ENCODE results near the gene COLGALT1.

Gene COLGALT1

DNA sequence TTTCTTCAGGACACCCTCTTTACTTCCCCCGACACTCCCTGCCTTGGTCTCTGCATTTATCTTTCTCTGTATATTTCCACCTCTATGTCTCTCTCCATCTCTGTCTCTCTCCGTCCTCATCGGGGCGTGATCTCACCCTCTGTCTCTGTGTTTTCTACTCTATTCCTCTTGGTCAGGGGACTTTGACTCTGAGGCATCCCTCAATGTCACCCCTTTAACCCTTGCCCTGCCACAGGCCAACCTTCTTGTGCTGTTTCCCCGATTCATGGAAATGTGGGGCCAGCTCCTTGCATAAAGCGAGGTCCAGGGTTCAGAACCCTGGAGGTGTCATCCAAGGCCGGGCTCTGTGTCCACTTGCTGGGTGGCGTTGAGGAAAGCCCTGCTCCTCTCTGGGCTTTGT lies 46.8 kb downstream of the COLGALT1 start:
- DNase-seq: no peak

DNA sequence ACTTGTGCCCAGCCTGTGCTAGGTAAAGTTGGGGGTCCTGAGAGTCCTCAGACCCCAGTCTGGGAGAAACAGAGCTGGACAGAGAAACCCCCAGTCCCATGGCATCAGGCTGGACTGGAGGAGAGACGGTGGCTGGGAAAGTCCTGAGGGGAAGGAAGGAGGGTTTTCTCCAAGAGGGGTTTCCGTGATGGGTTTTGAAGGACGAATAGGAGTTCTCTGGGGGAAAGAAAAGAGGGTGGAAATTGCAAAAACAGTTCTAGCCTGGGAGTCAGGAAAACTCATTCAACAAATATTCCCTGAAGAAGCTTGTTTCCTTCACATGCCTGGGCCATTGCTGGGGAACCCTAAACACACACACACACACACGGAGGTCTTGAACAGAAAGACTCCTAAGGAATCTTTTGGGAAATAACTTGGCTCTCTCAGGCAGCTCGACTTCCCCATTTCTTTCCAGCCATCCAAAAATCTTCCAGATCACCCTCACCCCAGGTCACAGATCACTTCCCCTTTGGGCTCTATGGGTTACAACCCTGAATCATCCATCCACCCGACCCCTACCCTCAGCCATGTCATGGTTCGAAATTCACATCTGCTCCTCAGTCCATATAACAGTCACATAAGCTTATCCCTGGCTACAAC lies 47.5 kb downstream of the COLGALT1 start:
- DNase-seq: no peak

DNA sequence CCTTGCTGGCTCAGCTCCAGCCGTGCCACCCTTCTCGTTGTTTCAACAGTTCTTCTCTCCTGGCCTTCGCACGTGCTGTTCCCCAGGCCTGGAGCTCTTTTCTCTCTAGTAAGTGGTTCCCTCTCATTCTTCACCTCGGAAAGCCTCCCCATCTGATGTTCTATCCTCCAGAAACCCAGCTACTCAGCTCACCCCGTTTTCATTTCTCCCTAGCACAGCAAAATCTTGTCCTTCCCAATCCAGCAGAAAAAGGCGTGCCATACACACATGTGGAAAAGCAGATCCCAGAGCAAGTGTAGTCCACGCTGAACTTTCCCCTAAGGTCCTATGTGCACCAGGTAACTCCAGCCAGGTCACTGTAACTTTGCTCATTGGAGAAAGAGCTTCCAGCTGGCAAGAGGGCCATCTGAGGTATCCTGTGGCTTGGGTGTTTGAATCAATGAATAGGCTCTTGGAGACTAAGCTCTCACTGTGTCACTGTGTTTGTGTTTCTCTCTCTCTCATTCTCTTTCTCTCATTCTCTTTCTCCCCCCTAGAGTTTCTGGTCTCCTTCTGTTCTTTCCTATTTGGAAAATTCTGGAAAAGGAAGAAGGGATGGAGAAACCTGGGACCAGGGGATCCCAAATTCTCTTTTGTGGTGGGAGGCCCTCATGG lies 49.0 kb downstream of the COLGALT1 start:
- peak; percentile 11 for DNase-seq

DNA sequence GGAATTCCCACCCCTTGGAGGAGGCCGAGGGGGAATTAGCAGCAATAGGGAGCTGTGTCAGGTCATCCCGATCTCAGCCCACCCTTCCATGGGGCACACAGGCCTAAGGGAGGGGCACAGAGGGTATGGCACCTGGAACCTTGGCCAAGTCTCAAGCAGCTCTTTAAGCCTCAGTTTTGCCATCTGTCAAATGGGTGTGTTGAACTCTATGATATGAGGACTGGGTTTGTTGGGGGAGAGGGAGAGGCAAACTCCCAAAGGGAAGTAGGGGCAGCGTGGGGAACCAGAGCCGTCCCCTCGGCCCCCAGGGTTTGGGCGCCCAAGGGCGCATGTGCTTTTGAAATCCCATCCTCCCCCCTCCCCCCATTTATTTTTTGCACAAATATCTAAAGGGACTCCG lies 49.7 kb downstream of the COLGALT1 start:
- DNase-seq: no peak

DNA sequence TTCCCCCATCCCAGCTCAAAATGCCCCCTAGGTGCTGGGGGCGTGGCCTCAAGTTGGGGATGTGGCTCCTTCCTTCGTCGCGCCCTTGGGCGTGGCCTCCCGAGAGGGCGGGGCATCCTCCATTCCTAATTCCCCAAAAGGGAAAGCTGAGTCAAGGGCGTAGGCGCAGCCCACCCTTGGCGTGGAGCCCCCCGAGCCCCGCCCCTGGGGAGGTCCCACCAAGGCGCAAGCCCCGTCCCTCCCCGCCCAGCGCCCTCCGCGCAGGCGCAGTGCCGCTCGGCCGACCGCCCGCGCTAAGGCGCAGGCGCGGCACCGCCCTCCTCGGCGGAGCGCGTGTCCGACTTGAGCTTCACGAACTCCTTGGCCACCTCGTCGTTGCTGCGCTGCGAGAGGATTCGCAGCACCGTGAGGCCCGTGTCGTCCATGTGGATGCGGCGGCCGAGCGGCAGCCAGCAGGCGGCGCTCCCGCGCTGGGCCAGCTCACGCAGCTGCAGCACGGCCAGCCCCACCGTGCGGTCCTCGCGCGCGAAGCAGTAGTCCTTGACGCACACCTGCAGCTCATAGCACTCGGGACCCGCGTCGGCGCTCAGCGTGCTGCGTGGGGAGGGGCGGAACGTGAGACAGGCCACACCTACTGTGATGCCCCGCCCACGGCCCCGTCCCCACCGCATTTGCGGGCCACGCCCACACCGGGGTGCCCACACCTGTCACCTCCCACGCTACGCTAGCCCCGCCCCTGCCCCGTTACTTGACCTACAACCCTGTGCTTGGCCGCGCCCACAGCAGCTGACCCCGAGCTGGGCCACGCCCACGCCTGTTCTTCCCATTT lies 50.5 kb downstream of the COLGALT1 start:
- peak; percentile 98 for DNase-seq

DNA sequence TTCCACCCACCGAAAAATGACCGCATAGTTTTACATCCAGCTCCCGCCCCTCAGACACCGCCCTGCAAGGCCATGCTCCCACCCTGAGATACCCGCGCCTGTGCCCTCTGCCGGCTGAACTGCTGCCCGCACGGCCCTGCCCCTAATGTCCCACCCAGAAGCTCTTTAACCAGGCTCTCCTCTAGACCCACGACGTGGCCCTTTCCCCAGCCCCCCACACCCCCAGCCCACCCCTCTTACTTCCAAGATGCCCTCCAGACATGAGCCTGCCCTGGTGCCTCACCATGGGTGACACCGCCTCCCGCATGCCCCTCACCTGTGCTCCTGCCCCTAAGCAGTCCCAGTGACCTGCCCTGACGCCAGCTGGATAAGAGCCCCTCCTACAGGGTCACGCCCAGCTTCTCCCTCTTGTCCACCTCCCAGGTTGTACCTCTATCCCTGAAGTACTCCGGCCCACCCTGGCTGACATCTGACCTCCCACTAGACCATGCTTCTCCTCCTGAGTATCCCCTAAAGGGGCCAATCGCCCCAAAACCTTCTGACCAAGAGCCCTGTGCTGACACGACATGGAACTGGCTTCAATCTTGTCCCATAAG lies 51.2 kb downstream of the COLGALT1 start:
- DNase-seq: peak; percentile 87

DNA sequence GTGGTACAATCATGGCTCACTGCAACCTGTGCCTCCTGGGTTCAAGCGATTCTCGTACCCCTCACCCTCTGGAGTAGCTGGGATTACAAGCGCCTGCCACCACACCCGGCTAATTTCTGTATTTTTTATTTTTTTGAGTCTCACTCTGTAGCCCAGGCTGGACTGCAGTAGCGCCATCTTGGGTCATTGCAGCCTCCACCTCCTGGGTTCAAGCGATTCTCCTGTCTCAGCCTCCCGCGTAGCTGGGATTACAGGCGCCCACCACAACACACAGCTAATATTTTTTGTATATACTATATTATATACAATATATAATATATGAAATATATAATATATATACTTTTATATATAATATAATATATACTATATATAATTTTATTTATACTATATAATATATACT lies 52.5 kb downstream of the COLGALT1 start:
- DNase-seq: no peak

DNA sequence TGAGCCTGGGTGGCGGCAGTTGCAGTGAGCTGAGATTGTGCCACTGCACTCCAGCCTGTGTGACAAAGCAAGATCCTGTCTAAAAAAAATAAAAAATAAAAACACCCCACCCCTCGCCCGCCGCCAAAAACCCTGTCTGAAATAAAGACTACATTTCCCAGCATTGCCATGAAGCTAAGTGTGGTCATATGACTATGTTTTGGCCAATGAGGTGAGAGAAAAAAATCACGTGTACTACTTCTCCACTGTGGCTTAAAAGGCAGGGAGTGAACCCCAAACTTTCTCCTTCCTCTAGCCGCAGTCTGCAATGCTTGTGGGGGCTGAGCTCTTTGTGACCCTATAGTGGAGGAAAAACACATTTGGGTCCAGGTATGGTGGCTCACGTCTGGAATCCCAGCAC lies 54.9 kb downstream of the COLGALT1 start:
- DNase-seq: peak; percentile 76

DNA sequence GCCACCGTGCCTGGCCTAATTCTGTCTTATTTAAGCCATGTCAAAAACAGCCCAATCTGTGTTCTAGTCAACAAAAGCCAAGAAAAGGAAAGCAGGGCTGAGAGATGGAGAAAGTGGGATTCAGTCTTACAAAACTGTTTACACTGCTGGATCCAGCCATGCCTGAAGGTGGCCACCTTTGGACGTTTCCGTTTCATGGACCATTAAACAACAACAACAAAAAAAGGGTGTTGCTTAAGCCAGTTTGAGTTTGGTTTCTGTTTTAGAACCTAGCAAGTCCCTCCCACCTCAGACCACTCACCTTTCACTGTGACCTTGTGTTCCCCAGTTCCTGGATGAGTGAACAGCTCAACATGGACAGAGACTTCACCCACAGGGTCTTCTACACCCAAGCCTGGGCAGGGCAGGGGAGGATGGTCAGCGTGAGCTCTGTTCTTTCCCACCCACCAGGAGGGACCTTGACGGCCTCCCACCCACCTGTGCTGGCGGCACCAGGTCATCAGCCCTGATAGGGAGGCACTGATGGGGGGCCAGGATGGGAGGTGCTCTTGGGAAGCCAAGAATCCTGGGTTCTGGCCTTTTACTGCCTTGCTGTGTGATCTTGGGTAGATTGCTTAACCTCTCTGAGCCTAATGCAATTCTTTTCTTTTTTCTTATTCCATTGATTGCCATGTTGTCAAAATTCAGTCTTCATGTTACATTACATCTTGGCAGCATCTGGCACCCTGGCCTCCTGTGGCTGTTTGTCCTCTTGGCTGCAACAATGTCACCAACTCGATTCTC lies 56.2 kb downstream of the COLGALT1 start:
- DNase-seq: peak; percentile 18

DNA sequence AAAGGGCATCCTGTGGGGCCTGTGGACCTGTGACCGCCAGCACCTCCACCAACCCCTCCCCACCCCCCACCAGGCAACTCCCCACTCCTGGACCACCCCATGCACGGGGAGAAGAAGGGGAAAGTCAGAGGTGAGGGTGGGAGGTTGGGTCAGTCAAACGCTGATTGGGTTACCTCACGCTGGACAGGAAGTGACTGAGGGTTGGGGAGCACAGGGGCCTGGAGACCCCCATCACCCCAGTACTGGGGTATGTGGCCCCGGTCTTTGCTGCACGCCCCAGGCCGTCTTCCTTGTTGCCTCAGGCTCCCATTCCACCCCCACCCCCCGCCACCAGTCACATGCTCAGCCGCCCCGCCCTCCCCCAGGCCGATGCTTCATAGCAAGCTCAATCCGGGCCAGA lies 59.0 kb downstream of the COLGALT1 start:
- peak; percentile 13 for DNase-seq

DNA sequence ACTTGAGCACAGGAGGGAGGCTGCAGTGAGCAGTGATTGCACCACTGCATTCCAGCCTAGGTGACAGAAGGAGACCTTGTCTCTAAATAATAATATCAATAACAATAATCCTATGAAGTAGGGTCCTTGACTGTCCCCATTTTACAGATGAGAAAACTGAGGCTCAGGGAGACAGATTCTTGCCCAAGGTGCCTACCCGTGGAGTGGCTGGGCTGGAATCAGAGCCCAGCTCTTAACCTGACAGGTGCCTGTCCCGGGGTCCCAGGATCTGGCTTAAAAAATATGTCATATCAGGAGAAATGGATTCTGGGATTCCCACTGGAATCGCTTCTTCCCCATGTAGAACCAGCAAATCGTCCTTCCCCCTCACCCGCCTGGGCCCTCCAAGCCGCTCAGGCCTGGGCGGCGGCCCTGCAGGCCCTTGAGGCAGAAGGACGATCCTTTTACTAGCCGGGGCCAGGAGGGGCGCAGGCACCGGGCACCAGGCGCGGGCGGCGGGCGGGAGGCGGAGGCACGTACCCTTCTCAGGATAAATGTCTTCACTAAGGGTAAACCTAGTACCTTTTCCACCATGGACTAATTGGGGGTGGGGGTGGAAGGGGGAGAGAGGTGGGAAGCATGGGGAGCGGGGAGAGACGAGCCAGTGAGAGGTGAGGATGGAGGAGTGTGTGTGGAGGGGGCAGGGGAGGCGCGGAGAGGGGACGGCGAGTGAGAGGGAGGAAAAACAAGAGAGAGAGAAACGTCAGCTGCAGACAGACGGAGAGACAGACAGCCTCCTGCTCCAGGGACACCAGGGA lies 60.6 kb downstream of the COLGALT1 start:
- no peak for DNase-seq

DNA sequence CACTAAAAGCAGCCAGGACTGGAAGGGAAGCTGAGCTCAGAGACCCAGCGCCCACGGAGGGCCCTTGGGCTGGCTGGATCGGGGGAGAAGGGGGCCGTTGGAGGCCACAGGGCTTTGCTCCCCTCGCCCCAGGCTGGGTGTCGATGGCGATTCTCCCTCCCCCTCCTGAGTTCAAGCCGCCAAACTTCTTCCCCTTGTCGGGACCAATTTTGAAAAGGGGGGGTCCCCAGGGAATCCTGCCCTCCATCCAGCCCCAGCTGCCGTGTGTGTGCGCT lies 61.2 kb downstream of the COLGALT1 start:
- no peak for DNase-seq

DNA sequence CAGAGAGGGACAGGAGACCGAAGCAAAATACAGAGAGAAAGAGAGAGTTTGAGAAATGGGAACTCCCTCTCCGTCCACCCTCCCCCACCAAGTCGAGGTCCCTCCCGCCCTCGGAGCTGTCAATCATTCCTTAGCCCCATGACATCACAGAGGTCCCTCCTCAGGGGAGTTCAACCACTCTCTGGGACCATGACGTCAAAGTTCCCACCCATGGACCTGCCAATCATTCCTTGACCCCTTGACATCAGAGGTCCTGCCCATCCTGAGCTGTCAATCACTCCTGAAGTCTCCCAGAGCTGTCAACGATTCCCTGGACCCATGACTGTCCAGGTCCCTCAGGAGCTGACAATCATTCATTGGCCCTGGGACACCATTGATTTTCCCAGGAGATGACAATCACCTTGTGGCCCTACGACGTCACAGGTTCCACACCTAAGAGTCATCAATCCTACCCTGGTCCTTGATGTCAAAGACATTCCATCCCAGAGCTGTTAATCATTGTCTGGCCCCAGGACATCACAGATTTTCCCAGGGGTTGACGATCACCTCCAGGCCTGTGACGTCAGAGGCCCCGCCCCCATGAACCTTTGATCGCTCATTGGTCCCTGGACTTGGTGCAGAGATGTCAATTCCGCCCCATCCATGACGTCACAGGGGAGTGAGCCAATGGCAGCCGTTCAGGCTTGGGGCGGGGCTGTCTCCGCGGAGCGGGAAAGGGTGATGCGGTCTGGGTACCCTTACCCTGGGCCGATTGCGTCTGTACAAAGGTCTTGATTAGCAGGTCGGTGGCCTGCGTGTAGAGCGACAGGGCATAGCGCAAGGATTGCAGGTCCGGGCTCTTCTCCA lies 61.7 kb downstream of the COLGALT1 start:
- no peak for DNase-seq

DNA sequence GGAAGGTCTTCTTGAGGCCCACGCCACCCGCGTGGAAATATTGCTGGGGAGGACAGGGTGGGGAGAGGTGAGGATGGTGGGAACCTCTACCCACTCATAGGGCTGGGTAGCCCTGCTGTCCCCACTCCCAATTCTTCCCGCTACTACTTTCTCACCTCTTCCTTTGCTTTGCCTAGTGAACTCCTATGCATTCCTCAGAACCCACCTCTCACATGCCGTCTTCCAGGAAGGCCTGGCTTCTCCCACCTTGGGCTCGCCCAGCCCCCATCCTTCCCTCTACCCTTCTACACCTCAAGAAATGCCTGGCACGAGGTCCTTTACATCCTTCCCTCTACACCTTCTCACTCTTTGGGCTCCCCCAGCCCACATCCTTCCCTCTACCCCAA lies 62.4 kb downstream of the COLGALT1 start:
- no peak for DNase-seq

DNA sequence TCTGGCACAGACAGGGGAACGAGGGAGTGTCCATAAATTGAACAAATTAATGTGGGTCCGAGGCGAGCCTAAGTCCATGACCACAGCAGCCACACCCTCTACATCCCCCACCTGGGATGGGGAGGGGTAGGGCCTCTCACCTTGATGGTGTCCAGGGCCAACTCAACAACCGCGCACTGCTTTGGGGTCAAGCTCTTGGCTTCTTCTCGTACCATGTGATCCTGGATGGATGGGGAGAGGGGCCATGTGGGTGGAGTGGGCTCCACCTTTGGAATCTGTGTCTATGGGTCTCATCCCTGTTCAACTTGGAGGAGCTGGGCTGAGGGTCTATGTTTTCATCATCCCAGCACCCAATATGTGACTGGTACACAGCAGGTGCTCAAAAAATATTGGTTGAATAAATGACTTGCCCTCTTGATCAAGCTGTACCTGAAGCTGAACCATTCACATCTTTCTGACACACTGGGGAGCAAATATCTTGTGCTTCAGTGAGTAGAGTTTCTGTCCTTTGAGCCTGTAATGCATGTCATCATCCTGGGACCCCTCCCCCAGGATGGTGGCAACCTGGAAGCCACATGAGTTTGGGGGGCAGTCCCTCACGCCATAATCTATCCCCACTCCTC lies 62.9 kb downstream of the COLGALT1 start:
- DNase-seq: no peak

DNA sequence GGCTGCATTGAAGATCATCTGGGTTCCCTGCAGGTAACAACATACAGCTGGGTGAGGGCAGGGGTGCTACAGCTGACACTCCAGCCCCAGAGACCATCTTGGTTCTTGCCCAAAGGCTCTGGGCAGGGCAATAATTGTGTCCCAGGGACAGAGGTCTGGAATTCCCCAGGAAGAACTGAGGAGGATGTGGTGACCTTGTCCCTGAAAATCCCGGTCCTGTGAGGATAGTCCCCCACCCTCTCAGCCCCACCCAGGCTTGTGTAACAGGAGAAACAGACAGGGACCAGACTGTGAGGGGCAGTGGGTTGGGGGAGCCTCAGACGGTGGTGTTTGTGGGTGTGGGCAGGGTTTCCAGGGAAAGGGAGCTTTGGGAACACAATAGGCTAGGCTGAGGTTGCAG lies 63.5 kb downstream of the COLGALT1 start:
- DNase-seq: no peak

DNA sequence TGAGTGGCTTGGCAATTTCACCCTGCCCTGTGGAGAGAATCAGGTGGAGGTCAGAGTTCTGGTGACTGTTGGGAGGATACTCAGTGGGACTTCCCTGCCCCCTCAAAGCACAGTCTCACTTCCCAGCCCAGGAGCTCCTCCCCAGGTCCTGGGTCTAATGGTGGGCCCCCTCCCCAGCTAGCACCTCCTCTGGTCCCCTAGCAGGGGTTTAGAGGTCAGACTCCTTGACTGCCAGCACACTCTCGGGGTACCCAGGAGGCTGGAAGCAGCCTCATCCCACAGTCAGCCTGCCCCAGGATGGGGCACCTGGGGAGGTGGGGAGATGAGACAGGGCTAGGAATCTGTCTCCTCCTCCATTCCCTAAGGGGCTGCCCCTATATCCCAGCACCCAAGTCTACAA lies 65.2 kb downstream of the COLGALT1 start:
- DNase-seq: no peak

DNA sequence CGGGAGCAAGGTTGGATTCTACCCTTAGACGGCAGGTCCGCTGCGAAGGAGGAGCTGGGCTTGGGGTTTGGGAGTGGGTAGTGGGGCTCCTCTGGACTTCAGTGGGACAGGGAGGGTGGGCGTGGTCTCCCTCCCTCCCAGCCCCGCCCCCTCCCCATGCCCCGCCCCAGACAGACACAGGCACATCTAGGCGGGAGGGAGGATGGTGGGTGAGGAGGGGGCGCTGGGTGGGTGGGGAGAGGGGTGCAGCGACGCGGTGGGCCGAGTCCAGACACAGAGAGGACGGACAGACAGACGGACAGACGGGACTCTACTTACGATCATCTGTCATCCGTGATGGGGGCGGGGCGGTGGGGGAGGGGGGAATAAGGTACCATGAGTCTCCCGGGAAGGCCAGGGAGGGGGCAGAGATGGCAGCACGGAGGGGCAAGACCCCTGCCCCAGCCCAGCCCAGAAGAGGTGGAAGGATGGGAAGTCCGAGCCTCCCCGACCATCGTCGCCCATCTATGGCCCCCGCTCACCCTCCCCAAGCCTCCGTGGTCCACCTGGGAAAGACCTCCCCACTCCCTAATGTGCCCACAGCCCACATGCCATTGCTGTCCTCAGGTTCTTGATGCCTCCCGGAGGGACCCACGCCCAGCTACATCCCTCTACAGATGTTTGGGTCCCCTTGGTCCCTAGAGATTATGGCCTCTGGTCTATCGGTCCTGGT lies 67.9 kb downstream of the COLGALT1 start:
- DNase-seq: no peak

DNA sequence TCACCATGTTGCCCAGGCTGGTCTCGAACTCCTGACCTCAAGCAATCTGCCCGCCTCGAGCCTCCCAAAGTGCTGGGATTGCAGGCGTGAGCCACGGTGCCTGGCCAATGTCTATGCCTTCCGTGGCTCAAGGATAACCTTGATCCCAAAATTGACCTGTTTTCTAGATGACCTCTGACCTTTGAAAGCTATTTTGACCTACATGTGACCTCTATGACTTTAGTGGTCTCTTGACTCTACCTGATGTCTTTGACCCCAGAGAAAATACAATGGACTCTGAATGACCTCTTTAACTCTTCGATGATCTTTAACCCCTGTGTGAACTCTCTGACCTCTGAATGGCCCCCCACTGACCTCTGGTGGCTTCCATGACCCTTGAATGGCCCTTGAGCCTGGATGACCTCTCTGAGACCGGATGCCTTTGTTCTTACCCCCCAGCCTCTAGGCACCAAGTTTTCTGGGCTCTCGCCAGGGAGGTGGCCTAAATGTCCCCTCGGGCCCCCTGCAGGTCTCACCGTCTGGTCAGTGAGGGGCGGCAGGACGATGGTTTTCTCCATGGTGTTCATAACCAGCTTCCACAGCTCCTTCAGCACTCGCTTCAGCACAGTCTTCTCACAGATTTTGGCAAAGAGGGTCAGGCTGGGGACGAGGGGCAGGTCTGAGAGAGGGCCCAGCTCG lies 69.0 kb downstream of the COLGALT1 start:
- no peak for DNase-seq

DNA sequence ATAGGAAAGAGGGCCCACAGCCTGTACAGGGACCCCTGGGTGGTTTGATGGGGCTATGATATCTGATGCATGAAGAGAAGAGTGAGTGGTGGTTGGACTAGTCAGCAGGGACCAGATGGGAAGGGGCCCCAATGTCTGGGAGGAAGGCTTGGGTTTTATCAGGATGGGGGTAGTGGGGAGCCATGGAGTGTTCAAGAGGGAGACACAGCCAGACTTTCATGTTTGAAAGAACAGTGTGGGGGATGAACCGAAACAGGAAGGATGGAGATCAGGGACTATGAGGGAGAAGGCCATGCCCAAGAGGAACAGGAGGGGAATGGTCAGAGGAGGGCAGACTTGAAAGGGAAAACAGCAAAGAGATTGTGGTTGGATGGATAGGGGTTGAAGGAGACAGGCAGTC lies 69.6 kb downstream of the COLGALT1 start:
- DNase-seq: no peak

Data from 8988T (cell line).